GM12878 (cell line): ENCODE measurements around the gene GNA14. TPM values are rescaled to one million over a fixed set of nuclear protein-coding genes. Genes with fewer than 3 reads are reported as not detected.

Experiments used
- ATAC-seq: fragments of 200-7000 bp; cut with Tn5 transposase; 3 replicates; pipeline ENCODE4 v1.9.1; 2020; ENCODE audit warnings: mild to moderate bottlenecking, moderate library complexity
- BruUV-seq: library from RNA; stranded (reverse); fragments of 400-500 nt; replicated peaks from 2 replicates; lab custom pipeline; 2021; lab: Mats Ljungman, UMichigan
- CTCF ChIA-PET: fragments of 300-600 bp; sonication (Branson Sonifier 250); formaldehyde crosslinking; extraction: SDS; loops from one replicate; lab custom pipeline; 2021; ENCODE audit warnings: inconsistent platforms; lab: Yijun Ruan, JAX
- POLR2A ChIA-PET: fragments of 350-600 bp; formaldehyde crosslinking; extraction: SDS; loops from one replicate; lab custom pipeline; 2021; ENCODE audit warnings: inconsistent platforms; lab: Charles Lee
- RAD21 ChIA-PET: fragments of 300-600 bp; sonication (Branson Sonifier 250); formaldehyde crosslinking; loops from one replicate; lab custom pipeline; 2023; ENCODE audit warnings: antibody characterized with exemption; ENCODE audit not compliant: unreplicated experiment; lab: Charles Lee
- SMC1A ChIA-PET: fragments of 300-600 bp; sonication (Branson Sonifier 250); formaldehyde crosslinking; loops from one replicate; lab custom pipeline; 2023; ENCODE audit not compliant: unreplicated experiment, uncharacterized antibody; lab: Charles Lee
- DNase-seq: peaks from one replicate; pipeline ENCODE4 v3.0.0-alpha.2; 2011; ENCODE audit warnings: low read depth, low spot score
- FAIRE-seq: peaks from 3 replicates; lab custom pipeline; 2011; peaks lifted over from hg19 to GRCh38; lab: Jason Lieb, UNC
- H2AFZ ChIP-seq: 2 replicates; pipeline ENCODE4 v1.6.0; 2011; ENCODE audit warnings: low read depth, low read length, control low read depth; ENCODE audit not compliant: control insufficient read depth
- H3K27ac ChIP-seq: 2 replicates; pipeline ENCODE4 v1.5.1; 2011; ENCODE audit warnings: control low read depth; ENCODE audit not compliant: control insufficient read depth, insufficient read depth
- H3K27me3 ChIP-seq, 2 experiments: replicated peaks in 1 of 2; 2 replicates each; pipeline versions ENCODE4 v1.6.0 to v1.6.1; 2011; ENCODE audit warnings: low read length in 1 of 2; ENCODE audit not compliant: control insufficient read depth in 2 of 2, insufficient read depth in 2 of 2
- H3K36me3 ChIP-seq, 2 experiments: 2 replicates each; pipeline ENCODE4 v1.5.1; 2011; ENCODE audit warnings: low read length in 1 of 2; ENCODE audit not compliant: control insufficient read depth in 2 of 2, insufficient read depth in 2 of 2
- H3K4me1 ChIP-seq: 2 replicates; pipeline ENCODE4 v1.6.1; 2011; ENCODE audit warnings: mild to moderate bottlenecking, low read length, moderate library complexity, mixed read lengths; ENCODE audit not compliant: control insufficient read depth, insufficient read depth
- H3K4me2 ChIP-seq: 2 replicates; pipeline ENCODE4 v1.6.0; 2011; ENCODE audit warnings: control low read depth; ENCODE audit not compliant: control insufficient read depth, insufficient read depth
- H3K4me3 ChIP-seq: fragments of 200-600 bp; sonication (generic); 2 replicates; pipeline ENCODE4 v1.5.1; 2016
- H3K79me2 ChIP-seq: 2 replicates; pipeline ENCODE4 v1.6.0; 2011; ENCODE audit warnings: low read length; ENCODE audit not compliant: control insufficient read depth, insufficient read depth
- H3K9ac ChIP-seq: 2 replicates; pipeline ENCODE4 v1.8.0; 2011; ENCODE audit warnings: low read length, control low read depth, mixed read lengths; ENCODE audit not compliant: control insufficient read depth, insufficient read depth
- H3K9me3 ChIP-seq: replicated peaks from 3 replicates; pipeline ENCODE4 v1.5.1; 2011; ENCODE audit warnings: mild to moderate bottlenecking, low read length; ENCODE audit not compliant: control insufficient read depth, insufficient read depth
- H4K20me1 ChIP-seq: 2 replicates; pipeline ENCODE4 v1.6.0; 2011; ENCODE audit not compliant: control insufficient read depth, insufficient read depth
- BRCA1 ChIP-seq: IDR thresholded peaks from 2 replicates; pipeline ENCODE4 v1.6.1; 2011; ENCODE audit warnings: low read depth, low read length, improper control_type of control experiment
- CBFB ChIP-seq: IDR thresholded peaks from 2 replicates; pipeline ENCODE4 v1.6.1; 2016; ENCODE audit warnings: antibody characterized with exemption, low read depth
- CHD1 ChIP-seq: IDR thresholded peaks from 2 replicates; pipeline ENCODE4 v1.6.1; 2012; ENCODE audit warnings: low read depth, low read length, improper control_type of control experiment
- FOXM1 ChIP-seq: IDR thresholded peaks from 2 replicates; pipeline ENCODE4 v1.6.1; 2012; ENCODE audit warnings: low read depth, mild to moderate bottlenecking, inconsistent platforms, low read length, moderate library complexity
- HCFC1 ChIP-seq: fragments of 150-350 bp; IDR thresholded peaks from 2 replicates; pipeline ENCODE4 v1.6.1; 2014; ENCODE audit warnings: low read length
- HDGF ChIP-seq: fragments of 450-650 bp; IDR thresholded peaks from 2 replicates; pipeline ENCODE4 v1.6.1; 2016; ENCODE audit warnings: antibody characterized with exemption
- KDM1A ChIP-seq: fragments of 200-600 bp; sonication (generic); IDR thresholded peaks from 2 replicates; pipeline ENCODE4 v1.6.1; 2016; ENCODE audit warnings: borderline replicate concordance
- MTA3 ChIP-seq: IDR thresholded peaks from 2 replicates; pipeline ENCODE4 v1.6.1; 2012; ENCODE audit warnings: low read length, inconsistent platforms, borderline replicate concordance
- NFYB ChIP-seq: IDR thresholded peaks from 2 replicates; pipeline ENCODE4 v1.6.1; 2011; ENCODE audit warnings: low read depth, mild to moderate bottlenecking, low read length, improper control_type of control experiment, moderate library complexity; ENCODE audit not compliant: insufficient read depth
- PML ChIP-seq: IDR thresholded peaks from 2 replicates; pipeline ENCODE4 v1.6.1; 2012; ENCODE audit warnings: low read length, inconsistent platforms
- POLR2AphosphoS2 ChIP-seq: IDR thresholded peaks from 2 replicates; pipeline ENCODE4 v1.6.1; 2011; ENCODE audit warnings: low read depth, mild to moderate bottlenecking, low read length, improper control_type of control experiment, moderate library complexity
- SMAD5 ChIP-seq: IDR thresholded peaks from 2 replicates; pipeline ENCODE4 v1.6.1; 2016; ENCODE audit warnings: antibody characterized with exemption, low read depth
- SMARCA5 ChIP-seq: fragments of 450-650 bp; IDR thresholded peaks from 2 replicates; pipeline ENCODE4 v1.6.1; 2017; ENCODE audit warnings: mild to moderate bottlenecking
- SREBF1 ChIP-seq: IDR thresholded peaks from 2 replicates; pipeline ENCODE4 v1.6.1; 2012; ENCODE audit warnings: mild to moderate bottlenecking, low read length
- SRF ChIP-seq, 2 experiments: IDR thresholded peaks; 2 replicates each; pipeline ENCODE4 v1.6.1; 2011; ENCODE audit warnings: low read depth in 2 of 2, low read length in 2 of 2, mild to moderate bottlenecking in 1 of 2, moderate library complexity in 1 of 2
- STAT1 ChIP-seq: fragments of 450-650 bp; conservative IDR thresholded peaks from 2 replicates; pipeline ENCODE4 v1.6.1; 2014; ENCODE audit warnings: antibody characterized with exemption, mild to moderate bottlenecking
- ZNF274 ChIP-seq: IDR thresholded peaks from one replicate; pipeline ENCODE4 v1.8.0; 2011; ENCODE audit not compliant: insufficient read length, insufficient read depth
- WGBS: methylation state at CpG from one replicate; pipeline ENCODE4 v1.1.6; 2016; ENCODE audit warnings: low lambda C conversion rate; ENCODE audit not compliant: insufficient replicate concordance, insufficient coverage; ENCODE audit errors: missing lambda C conversion rate; 5-methylcytosine and 5-hydroxymethylcytosine counted together
- in situ Hi-C: fragments of 300-500 bp; cut with MboI; formaldehyde crosslinking; loops from 9 replicates; pipeline ENCODE4 v1.14.3; 2018; ENCODE audit warnings: mixed read lengths
- intact Hi-C: fragments of 100-400 bp; cut with micrococcal nuclease; formaldehyde crosslinking; loops from one replicate; pipeline ENCODE4 v1.14.2; 2022; ENCODE audit not compliant: unreplicated experiment
- polyA plus RNA-seq, 11 experiments: library from polyadenylated mRNA; depleted of rRNA in 4 of 11; unstranded in 6 of 11; stranded (reverse) in 5 of 11; fragments of >200 nt; fragmentation: Nextera tagmentation in 4 of 11; fragmentation: Illumina TruSeq in 1 of 11; extraction: Ambion mirVana in 4 of 11; extraction: Trizol in 1 of 11; gene quantifications; 1 replicate in 1 of 11; 2 replicates in 10 of 11; pipeline versions ENCODE4 v1.2.1 to v1.2.3, GENCODE V29; 2011 to 2016; ENCODE audit warnings: inconsistent platforms in 2 of 11, missing spikeins in 2 of 11, low read depth in 1 of 11
- total RNA-seq, 4 experiments: library from RNA; depleted of rRNA in 3 of 4; stranded (reverse); fragments of >200 nt in 3 of 4; fragmentation: Illumina TruSeq in 1 of 4; extraction: Trizol in 1 of 4; gene quantifications; 2 replicates each; pipeline versions ENCODE4 v1.2.1 to v1.2.3, GENCODE V29; 2013 to 2021
- TF ChIP-seq, protein P1 (sequence below): fragments of 450-650 bp; IDR thresholded peaks from 2 replicates; pipeline ENCODE4 v1.6.1; 2017; ENCODE audit warnings: antibody characterized with exemption, mild to moderate bottlenecking, moderate library complexity
- TF ChIP-seq, protein P2 (sequence below): IDR thresholded peaks from 2 replicates; pipeline ENCODE4 v1.6.1; 2011; ENCODE audit warnings: borderline replicate concordance, low read depth, mild to moderate bottlenecking, moderate library complexity, low read length; ENCODE audit not compliant: insufficient read depth, poor library complexity, severe bottlenecking

Gene GNA14
- total and polyA plus RNA-seq, 10 of the 15 experiments (the other 5 are each of a cell fraction or from before 2014, with no cell fraction given): 0.17 TPM; not detected in 9

DNA sequence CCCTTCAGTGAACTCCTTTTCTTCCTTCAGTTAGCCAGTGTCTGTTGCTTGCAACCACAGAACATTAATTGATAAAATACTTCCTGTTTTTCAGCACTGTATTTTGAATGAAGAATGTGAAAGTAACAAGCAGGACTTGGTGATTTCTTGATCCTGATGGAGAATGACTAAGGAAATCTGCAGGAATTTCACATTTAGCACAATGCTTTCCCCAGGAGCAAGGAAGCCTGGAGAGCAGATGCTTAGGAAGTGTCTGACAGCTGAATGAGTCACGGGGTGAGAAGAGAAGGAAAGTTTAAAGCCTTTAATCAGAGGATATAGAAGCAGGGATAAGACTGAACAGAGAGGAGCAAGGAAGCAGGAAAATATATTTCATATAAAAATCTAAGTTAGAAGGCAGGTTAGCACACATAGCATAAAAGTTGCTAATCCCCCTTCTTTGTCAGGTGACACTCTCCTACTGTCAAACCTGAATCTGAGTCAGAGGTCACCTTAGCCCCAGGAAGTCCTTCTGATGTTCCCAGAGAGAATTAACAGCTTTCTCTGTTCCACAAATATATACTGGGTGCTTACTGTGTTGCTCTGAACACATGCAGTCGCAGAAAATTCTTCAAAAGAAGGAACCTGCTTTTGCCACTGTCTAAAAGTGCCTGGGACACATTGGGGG lies 59.7 kb downstream of the GNA14 start (continued):
- TF ChIP-seq, protein P1, sequence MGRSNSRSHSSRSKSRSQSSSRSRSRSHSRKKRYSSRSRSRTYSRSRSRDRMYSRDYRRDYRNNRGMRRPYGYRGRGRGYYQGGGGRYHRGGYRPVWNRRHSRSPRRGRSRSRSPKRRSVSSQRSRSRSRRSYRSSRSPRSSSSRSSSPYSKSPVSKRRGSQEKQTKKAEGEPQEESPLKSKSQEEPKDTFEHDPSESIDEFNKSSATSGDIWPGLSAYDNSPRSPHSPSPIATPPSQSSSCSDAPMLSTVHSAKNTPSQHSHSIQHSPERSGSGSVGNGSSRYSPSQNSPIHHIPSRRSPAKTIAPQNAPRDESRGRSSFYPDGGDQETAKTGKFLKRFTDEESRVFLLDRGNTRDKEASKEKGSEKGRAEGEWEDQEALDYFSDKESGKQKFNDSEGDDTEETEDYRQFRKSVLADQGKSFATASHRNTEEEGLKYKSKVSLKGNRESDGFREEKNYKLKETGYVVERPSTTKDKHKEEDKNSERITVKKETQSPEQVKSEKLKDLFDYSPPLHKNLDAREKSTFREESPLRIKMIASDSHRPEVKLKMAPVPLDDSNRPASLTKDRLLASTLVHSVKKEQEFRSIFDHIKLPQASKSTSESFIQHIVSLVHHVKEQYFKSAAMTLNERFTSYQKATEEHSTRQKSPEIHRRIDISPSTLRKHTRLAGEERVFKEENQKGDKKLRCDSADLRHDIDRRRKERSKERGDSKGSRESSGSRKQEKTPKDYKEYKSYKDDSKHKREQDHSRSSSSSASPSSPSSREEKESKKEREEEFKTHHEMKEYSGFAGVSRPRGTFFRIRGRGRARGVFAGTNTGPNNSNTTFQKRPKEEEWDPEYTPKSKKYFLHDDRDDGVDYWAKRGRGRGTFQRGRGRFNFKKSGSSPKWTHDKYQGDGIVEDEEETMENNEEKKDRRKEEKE: no peak
- TF ChIP-seq SMAD5 (no peak), HCFC1 (no peak), MTA3 (no peak), POLR2AphosphoS2 (no peak), KDM1A (no peak), STAT1 (no peak), FOXM1 (no peak)

DNA sequence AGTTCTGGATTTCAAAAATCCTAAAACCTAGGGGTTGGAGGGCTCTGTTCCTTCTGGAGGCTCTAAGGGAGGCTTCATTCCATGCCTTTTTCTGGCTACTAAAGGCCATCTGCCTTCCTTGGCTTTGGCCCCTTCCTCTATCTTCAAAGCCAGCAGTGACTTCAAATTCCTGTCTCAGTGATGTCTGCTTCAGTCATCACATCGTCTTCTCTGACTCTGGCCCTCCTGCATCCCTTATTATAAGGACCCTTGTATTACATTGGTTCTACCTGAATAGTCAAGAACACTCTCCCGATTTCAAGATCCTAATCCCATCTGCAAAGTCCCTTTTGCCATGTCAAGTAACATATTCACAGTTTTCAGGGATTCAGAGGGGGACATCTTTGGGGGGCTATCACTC lies 60.3 kb downstream of the GNA14 start:
- ATAC-seq (no peak), DNase-seq (no peak), FAIRE-seq (no peak)
- SMC1A ChIA-PET: no interaction called here
- CTCF ChIA-PET: no interaction called here
- no peak overlapping the region for H2AFZ ChIP-seq
- H3K27ac ChIP-seq: no peak overlapping the region
- H3K4me2 ChIP-seq: no peak overlapping the region
- no peak overlapping the region for H3K9ac ChIP-seq
- H4K20me1 ChIP-seq: no peaks in the 10 kb centered on the region
- H3K4me1 ChIP-seq: no peaks in the 10 kb centered on the region
- WGBS: 0% methylated on average over 2 of the region's 2 CpGs
- BruUV-seq: no TSS peak
- H3K4me3 ChIP-seq: no peak overlapping the region
- POLR2A ChIA-PET: no interaction called here
- H3K27me3 ChIP-seq: no peaks in the 10 kb centered on the region; a peak in 1 of 4 replicates
- H3K79me2 ChIP-seq: no peaks in the 10 kb centered on the region
- TF ChIP-seq SREBF1: no peak
- no peak for TF ChIP-seq CHD1
- TF ChIP-seq, protein P2, sequence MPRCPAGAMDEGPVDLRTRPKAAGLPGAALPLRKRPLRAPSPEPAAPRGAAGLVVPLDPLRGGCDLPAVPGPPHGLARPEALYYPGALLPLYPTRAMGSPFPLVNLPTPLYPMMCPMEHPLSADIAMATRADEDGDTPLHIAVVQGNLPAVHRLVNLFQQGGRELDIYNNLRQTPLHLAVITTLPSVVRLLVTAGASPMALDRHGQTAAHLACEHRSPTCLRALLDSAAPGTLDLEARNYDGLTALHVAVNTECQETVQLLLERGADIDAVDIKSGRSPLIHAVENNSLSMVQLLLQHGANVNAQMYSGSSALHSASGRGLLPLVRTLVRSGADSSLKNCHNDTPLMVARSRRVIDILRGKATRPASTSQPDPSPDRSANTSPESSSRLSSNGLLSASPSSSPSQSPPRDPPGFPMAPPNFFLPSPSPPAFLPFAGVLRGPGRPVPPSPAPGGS: no peak
- TF ChIP-seq KDM1A: no peak
- no peak for TF ChIP-seq NFYB
- TF ChIP-seq SMARCA5: no peak
- TF ChIP-seq HDGF: no peak
- no peak for TF ChIP-seq PML
- TF ChIP-seq SRF (IDR thresholded peaks at IDR 0.05; ENCODE audit: low read depth in 2 of 2, low read length in 2 of 2): no peak
- no peak for TF ChIP-seq ZNF274
- no peak for TF ChIP-seq BRCA1
- no peak for TF ChIP-seq CBFB
- TF ChIP-seq, all 136 proteins: peak for 0
- no peaks in the 10 kb centered on the region for H3K36me3 ChIP-seq
- intact Hi-C loops (loop anchor here (10.0 kb wide), 1 partner anchor 133 kb away; no protein-coding TSS in a partner anchor), in situ Hi-C loops (no loop called here)
- H3K9me3 ChIP-seq: no peaks in the 10 kb centered on the region; the same call in 2 of the 3 replicates
- RAD21 ChIA-PET: no interaction called here
